GM19395 (cell line): ENCODE results near the gene SYT11.
"Not testable (repeated sequence)": the region's sequence is repeated elsewhere in the genome, so short reads cannot be mapped to it uniquely, and the experiment has no call there.

Source experiments
- ATAC-seq: cut with Tn5 transposase; IDR thresholded peaks from one replicate; pipeline ENCODE4 v1.9.1; 2021; ENCODE audit warnings: mild to moderate bottlenecking, moderate library complexity; ENCODE audit not compliant: unreplicated experiment

Gene SYT11

DNA sequence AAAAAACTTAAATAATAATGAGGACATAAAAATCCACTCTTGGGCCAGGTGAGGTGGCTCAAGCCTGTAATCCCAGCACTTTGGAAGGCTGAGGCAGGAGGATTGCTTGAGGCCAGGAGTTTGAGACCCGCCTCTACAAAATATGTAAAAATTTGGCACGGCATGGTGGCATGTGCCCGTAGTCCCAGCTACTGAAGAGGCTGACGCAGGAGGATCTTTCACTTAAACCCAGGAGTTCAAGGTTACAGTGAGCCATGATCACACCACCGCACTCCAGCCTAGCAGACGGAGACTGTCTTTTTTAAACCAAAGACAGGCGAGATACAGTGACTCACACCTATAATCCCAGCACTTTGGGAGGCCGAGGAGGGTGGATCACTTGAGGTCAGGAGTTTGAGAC, 37.1 kb downstream of the SYT11 start:
- ATAC-seq, result not testable (repeated sequence)

- no peak for ATAC-seq
Observed at GRCh38 chr1:155897746-155898145, 38.4 kb downstream of the SYT11 start.

- no peak for ATAC-seq
Observed at GRCh38 chr1:155898888-155899287, 39.5 kb downstream of the SYT11 start.

DNA sequence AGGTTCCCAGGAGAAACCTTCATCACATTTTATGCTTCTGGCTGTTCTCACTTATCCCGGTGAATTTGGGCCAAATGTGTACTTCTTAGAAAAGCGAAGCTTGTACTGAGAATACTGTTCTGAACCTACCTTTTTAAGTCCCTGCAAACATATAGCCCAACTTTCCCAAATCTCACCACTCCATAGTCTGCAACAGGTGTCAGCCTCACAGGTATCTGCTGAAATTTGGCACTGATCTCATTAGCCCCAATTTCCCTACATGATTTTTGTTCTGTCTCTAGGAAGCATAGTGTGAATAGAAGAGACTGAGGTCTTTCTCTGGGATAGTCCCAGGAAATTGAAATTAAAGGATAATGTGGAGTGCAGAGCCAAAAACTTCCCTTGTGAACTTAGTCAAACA, 40.3 kb downstream of the SYT11 start:
- ATAC-seq, result no peak

DNA sequence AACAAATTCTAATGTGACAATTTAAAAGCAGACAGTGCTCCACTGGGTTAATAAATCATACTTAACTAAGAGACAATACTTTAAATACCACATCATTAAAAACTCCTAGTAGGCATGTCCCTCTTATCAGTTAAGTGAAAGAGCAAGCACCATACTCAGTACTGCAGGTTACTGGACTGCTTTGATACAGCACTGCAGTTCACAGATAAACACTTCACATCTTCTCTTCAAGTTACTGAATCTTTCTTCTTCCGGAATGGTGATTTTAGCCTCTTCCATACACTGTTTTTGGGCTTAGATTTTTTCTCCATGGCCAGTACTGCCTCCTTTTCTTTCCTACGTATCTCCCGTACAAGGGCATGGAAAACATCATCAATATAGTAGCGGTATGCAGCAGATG, 40.8 kb downstream of the SYT11 start:
- no peak for ATAC-seq

DNA sequence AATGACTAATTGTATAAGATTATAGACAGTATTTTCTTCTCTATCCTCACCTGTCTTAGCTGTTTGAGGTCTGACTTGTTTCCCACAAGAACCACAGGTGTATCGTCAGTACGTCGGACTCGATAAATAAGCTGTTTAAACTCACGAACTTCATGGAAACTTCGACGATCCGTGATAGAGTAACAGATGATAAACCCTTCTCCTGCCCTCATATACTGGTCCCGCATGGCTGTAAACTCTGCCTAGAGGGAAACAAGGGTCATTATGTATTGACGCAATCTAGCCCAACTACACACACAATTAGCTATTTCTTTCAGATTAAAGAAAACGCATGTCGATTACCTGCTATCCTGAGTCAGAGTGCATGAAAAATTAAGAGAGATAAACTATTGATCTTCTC, 44.9 kb downstream of the SYT11 start:
- ATAC-seq, result no peak

DNA sequence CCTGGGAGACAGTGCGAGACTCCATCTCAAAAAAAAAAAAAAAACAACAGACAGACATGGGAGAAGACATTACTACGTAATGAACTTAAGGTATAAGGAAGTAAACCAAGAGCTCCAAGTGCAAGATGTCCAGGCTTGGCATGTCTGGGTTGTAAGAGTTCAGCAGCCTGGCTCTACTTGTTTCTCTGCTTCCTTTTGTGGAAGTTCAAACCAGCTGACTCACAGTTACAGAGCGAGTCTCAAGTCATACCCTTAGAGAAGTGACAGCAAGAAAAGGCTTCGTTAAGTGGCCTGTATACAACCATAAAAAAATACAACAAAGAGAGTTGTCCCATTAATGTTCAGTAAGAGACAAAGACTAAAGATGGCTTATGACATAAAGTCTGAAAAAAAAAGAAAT, 50.5 kb downstream of the SYT11 start:
- ATAC-seq, result no peak

DNA sequence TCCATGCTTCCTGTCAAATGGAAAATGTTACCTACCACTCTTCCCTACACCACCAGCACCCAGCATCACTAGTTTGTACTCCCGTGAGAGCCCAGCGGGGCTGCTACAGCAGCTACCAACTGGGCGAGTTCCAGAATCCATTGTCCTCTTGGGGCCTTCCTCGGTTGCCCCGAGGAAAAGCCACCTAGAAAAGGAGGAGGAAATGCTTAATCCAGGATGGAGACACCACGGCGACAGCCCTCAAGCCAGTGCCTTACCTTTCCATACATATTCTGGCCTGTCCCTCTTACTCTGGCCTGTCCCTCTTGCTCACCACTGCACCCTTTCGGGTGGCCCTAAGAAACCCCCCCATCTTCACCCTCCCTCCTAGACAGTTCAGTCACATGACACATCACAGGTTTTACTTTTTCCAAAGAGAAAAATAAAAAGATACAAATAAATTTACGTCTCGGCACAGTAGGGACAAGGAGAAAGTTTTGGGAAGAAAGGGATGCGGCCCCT, 51.3 kb downstream of the SYT11 start:
- ATAC-seq, result no peak

DNA sequence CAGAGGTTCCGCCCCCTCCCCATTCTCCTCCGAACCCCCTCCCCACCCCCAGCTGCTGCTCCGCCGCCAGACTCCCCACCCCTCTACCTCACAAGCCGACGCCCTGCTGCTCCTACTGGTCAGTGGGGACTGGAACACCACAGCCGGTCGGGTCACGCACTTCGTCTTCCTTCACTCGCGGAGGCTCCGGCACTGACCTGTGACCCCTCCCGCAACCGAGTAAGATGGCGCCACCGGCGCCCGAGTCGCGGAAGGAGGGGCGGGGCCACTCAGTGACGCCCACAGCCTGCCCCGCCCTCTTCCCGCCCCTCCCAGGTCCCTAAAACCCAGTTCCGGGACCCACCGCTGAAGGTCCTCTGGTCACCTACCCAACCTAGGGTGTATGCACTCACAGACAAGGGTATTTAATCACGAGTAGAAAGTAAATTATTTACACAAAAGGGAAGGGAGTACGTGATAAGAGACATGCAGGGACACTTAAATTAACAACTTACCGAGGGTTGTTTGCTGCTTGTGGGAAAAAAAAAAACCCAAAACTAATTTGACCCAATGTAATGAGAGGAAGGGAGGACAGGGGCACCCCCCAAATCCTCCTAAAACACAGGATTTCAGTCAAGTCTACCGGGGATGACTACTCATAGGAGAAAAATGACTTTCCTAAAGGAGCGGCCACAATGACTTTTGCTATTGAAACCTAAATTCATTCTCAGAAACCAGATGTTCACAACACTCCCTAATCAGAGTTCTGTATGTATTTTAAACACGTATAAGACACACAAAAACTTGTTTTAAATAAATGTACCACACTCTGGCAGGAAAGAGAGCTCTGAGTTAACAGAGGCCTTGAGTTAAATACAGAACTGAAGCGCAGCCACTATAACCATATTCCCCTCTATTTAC, 52.0 kb downstream of the SYT11 start, which contains the start of gene RIT1:
TSS of gene RIT1 (minus strand) at position 194 of the 900 bp plus-strand sequence. CDS start 588 bp downstream, outside the sequence.
- peak; percentile 82 for ATAC-seq

DNA sequence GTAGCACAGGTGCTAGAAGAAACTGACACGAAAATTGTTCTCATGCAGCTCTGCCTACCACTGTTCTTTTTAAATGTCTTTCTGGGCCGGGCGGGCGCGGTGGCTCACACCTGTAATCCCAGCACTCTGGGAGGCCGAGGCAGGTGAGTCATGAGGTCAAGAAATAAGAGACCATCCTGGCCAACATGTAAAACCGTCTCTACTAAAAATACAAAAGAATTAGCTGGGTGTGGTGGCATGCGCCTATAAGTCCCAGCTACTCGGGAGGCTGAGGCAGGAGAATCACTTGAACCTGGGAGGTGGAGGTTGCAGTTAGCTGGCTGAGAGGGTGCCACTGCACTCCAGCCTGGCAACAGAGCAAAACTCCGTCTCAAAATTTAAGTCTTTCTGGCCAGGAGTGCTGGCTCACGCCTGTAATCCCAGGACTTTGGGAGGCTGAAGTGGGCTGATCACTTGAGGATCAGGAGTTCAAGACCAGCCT, 52.7 kb downstream of the SYT11 start:
- no peak for ATAC-seq

- ATAC-seq, result no peak
Observed at GRCh38 chr1:155913969-155914757, 54.8 kb downstream of the SYT11 start.

DNA sequence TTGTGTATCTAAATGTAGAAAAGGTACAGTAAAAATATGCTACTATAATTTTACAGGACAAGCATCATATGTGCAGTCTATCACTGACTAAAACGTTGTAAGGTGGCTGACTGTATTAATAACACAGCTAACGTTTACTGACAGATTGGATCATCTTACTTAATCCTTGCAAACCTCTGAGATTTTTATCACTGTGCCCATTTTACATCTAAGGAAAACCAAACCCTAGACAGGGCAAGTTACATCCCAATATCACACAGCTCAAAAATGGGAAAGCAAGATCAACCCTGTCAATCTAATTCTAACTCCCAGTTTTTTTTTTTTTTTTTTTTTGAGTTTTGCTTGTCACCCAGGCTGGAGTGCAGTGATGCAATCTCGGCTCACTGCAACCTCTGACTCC, 59.3 kb downstream of the SYT11 start:
- ATAC-seq, result no peak

DNA sequence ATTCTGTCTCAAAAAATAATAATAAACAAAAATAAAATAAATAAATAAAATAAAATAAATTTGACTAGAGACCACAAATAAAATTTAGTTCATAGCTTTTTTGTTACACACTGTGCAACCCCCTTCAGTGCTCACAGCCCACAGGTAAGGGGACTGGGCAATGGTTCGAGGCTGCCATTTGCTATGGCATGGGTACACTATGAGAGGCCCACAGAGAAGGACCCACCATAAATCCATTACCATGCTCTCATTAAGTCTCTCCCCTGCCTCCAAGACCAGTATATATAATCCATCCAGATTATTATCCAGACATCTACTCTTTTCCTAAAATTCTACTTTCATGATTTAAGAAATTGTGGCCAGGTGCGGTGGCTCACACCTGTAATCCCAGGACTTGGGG, 60.4 kb downstream of the SYT11 start:
- ATAC-seq, result no peak

GRCh38 chr1:155920717-155921116, 61.4 kb downstream of the SYT11 start:
- no peak for ATAC-seq

DNA sequence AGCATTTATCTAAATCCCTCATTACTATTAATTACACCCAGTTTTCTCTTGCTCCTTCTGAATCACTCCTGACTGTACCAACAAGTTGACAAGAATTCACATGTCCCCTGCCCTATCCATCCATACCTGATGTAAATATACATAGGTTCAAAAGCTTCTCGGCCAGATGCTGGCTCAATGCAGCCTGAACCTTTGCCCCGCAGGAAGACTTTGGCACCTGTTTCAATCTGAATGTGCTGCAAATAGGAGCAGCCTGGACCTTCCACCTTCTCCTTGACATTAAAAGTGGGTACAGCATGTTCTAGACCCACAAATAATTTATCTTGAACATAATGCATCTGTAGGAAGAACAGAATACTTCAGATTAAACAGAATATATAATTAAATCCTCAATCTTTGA, 66.1 kb downstream of the SYT11 start:
- ATAC-seq, result no peak

DNA sequence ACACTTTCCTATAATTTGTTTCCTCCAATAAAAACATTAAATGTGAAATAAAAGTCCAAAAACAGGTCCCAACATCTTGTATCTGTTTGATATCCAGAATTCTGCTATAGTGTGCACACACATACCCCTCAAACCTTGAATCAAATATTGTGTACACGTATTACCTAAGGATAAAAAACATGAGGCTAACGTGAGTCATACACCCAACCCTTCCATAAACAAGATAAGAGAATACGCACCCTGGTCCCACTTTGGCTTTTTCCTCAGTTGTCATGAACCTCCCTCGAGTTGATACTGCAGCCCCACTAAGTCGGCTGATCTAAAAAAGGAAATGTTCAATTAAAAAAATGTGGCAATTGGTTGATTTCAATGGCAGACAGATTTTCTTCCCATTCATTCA, 69.7 kb downstream of the SYT11 start:
- no peak for ATAC-seq

GRCh38 chr1:155930725-155931124, 71.4 kb downstream of the SYT11 start:
- not testable (repeated sequence) for ATAC-seq

DNA sequence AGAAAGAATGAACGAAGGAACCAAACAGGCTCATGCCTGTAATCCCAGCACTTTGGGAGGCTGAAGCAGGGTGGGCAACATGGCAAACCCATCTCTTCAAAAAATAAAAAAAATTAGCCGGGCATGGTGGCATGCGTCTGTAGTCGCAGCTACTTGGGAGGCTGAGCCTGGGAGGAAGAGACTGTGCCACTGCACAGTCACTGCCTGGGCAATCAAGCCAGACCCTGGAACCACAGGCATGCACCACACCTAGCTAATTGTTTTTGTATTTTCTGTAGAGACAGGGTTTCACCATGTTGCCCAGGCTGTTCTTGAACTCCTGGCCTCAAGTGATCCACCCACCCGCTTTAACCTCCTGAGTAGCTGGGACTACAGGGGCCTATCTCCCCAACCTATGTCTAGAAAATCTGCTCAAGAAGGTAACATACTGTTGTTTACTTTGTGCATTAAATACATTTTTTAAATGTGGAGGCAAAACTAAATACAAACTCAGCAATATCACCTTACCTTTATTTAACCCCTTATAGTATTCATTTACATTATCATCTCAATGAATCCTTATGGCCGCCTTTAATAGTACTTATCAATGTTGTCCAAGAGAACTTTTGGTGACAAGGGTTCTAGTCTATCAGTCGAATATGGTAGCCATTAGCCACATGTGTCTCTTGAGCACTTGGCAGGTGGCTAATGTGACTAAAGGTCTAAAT, 72.1 kb downstream of the SYT11 start:
- no peak for ATAC-seq

GRCh38 chr1:155932081-155932480, 72.7 kb downstream of the SYT11 start:
- no peak for ATAC-seq

- ATAC-seq, result no peak
Observed at GRCh38 chr1:155932487-155932886, 73.1 kb downstream of the SYT11 start.

GRCh38 chr1:155933591-155934096, 74.3 kb downstream of the SYT11 start:
- no peak for ATAC-seq
